Dedifferentiated amniotic fluid mesenchymal stem cell (primary cell): ENCODE results near the gene WWC1.
A peak's percentile ranks its signal among the peaks of the same experiment; 100 is the strongest.

Experiments used
- DNase-seq: peaks from one replicate; pipeline ENCODE4 v3.0.0-alpha.2; 2016; ENCODE audit errors: extremely low spot score

The WWC1 gene

GRCh38 chr5:168438349-168438748 is 146.9 kb downstream of the WWC1 start:
- no peak for DNase-seq

- DNase-seq, result no peak
These were observed 152.1 kb downstream of the WWC1 start for GRCh38 chr5:168443533-168443932.

DNA sequence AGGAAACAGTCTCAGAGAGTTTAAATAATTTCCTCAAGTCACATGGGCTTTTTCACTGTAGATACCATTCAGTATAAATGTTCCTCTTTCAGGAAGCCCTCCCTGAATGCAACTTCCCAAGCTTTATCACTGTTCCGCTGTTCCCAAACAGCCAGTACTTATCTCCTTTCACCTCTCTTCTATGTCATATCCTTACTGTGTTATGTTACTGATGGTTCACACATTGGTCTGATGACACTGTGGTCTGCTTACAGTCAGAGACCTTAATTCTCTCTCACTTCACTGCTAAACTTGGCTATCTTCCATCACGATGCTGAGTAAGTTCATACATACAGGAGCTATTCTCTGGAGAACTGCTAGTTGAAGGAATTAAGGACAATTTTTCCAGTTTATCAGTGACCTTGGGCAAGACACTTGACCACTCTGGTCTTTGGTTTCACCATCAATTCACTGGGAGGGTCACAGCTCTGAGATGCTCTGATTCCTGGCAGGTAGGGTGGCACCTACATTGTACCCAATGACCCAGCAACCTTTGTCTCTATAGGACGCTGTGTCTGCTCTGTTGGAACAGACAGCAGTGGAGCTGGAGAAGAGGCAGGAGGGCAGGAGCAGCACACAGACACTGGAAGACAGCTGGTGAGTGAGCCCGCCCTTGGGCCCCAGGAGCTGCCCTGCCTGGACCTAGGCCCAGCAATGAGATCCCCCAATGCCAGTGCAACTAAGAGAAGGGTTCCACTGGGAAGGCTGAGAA is 152.7 kb downstream of the WWC1 start:
- no peak for DNase-seq

DNA sequence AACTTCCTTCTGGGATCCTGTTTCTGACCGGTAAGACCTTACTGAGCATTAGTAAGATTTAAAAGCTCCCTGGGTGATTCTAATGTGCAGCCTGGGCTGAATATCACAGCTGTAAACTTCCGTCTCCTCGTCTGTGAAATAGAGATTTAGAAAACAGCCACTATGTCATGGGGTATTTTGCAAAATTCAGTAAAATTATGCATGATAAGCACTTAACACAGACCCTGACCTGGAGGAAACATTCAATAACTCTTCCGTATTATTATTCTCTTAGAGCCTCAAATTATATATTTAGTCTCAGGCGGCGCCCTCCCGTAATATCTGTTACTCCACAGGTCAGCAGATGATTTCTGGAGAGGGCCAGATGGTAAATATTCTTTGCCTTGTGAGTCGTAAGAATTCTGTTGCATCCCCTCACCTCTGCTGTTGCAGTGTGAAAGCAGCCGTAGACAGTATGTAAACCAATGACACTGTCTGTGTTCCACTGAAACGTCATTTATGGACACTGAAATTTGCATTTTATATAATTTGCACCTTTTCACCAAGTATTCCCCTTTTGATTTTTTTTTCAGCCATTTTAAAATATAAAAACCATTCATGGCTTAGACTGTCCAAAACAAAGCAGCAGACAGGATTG is 155.7 kb downstream of the WWC1 start:
- no peak for DNase-seq

DNA sequence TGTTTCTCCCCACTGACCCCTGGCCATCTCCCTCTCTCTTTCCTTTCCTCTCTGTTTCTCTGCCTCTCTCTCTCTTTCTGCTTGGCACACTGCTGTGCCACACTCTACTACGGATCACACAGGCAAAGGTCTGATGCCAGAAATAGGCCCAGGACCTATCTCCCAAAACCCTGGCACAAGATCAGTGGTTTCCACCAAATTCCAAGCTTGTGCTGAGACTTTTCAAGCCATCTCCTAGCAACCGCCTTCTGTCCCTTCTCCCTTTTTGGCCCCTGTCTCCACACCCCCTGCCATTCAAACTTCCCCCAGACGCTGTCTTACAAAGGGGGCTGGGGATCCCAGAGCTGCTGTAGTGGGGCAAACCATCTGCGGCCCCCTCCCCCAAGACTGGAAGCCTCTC is 156.4 kb downstream of the WWC1 start:
- DNase-seq, result no peak

- no peak for DNase-seq
These were observed 157.7 kb downstream of the WWC1 start for GRCh38 chr5:168449166-168449565.

DNA sequence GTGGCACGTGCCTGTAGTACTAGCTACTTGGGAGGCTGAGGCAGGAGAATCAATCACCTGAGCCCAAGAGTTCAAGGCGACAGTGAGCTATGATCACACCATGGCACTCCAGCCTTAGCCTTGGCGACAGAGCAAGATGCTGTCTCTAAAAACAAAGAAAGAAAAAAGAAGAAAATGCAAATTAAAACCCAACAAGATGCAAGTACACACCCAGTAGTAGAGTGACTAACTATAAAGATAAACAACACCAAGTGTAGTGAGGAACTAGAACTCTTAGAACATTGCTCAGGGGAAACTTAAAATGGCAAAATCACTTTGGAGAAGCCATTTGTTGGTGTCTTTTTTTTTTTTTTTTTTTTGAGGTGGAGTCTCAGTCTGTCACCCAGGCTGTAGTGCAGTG is 160.1 kb downstream of the WWC1 start:
- DNase-seq, result no peak

- no peak for DNase-seq
These were observed 163.8 kb downstream of the WWC1 start for GRCh38 chr5:168455201-168455600.

- no peak for DNase-seq
These were observed 166.1 kb downstream of the WWC1 start for GRCh38 chr5:168457542-168457941.

DNA sequence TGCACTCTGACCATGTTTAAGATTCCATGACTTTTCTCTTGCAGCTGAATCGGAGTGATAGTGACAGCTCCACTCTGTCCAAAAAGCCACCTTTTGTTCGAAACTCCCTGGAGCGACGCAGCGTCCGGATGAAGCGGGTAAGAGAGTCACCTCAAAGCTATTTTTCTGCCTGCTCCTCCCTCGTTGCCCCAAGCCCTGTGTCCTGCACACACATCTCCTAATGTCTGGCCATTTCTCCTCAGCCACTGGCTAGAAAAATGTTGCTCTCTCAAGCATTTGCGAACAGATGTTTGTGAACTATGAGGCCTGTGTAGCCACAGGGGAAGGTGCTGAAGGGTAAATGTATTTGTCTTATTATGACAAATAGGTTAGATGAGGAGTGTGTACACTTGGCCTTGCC is 169.2 kb downstream of the WWC1 start:
- no peak for DNase-seq

- no peak for DNase-seq
These were observed 171.6 kb downstream of the WWC1 start for GRCh38 chr5:168463081-168463480.

GRCh38 chr5:168464214-168464613 is 172.8 kb downstream of the WWC1 start:
- DNase-seq, result no peak

GRCh38 chr5:168464641-168465040 is 173.2 kb downstream of the WWC1 start:
- no peak for DNase-seq

DNA sequence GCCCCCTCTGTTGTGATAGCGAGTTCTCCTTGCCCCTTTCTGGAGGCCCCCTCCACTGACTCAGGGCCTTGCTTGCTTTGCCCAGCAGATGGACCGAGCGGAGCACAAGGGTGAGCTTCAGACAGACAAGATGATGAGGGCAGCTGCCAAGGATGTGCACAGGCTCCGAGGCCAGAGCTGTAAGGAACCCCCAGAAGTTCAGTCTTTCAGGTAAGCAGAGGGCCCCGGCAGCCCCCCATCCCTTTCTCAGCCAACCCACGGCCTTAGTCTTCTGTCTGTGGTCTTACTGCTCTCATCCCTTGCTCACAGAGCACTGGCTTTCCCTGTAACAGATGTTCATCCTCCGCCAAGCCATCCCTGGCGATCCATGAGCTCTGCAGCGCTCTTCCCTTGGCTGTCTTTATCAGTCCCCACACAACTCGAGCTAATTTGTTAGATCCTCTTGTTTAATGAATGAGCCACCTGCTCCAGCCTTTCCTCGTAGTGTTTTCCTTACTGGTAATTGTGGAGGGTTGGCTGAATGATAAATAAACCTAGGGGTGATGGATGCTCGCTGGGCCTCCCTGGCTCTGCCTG is 176.4 kb downstream of the WWC1 start:
- DNase-seq, result no peak

- DNase-seq, result no peak
These were observed 177.4 kb downstream of the WWC1 start for GRCh38 chr5:168468836-168469235.

GRCh38 chr5:168469816-168470215 is 178.4 kb downstream of the WWC1 start:
- no peak for DNase-seq

DNA sequence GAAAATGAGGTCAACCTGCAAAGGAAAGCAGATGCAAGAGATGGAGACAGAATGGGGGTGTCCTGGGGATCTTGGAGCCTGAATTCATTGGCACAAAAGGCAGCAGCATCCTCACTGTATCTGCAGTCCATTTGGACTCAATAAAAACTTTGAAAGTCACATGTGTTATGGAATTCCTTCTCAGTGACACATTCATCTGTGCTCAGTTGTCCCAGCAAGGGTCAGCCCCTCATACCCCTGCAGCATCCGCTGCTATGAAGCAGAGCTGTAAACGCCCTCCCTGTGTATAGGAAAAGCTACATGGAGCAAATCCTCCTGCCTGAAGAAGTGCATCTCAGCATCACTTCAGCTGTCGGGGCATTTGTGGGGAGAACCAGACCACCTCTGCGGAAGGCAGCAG is 180.3 kb downstream of the WWC1 start:
- DNase-seq, result no peak

DNA sequence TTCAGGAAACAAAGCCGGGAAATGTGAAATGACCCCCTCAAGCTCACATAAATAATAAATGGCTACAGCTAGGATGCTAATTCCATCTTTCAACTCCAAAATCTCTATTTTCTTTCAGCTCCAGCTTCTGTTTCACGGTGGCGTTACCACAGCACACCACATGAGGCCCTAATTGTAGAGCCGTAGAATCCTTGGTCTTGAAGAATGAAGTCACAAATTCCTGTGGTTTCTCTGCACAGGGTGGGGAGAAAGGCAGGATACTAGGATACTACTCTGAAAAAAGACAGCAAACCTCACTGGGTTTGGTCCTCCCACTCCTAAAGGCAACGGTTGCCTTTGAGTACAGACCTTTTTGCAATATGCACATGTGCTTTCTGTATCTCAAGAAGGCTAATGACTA is 180.9 kb downstream of the WWC1 start:
- DNase-seq, result peak; percentile 92

DNA sequence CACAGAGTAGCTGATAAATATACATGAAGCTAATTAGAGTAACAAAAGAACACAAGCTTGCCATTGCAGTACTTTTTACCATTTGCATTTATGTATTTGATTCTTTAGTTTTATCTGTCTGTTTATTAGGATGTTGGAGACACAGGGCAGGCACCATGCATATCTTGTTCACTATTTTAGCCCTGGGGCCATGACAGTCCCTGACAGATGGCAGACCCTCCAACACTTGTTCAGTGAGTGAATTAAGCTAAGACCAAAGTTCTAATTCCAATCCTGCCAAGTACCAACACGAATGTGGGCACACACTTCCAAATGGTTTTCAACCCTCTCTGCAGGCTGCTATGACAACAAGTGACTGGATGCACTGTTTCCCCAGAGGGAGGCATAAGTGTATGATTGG is 182.9 kb downstream of the WWC1 start:
- DNase-seq, result no peak

GRCh38 chr5:168477060-168477459 is 185.6 kb downstream of the WWC1 start:
- DNase-seq, result no peak

- no peak for DNase-seq
These were observed 187.7 kb downstream of the WWC1 start for GRCh38 chr5:168479166-168479565.

- no peak for DNase-seq
These were observed 189.2 kb downstream of the WWC1 start for GRCh38 chr5:168480601-168481000.

DNA sequence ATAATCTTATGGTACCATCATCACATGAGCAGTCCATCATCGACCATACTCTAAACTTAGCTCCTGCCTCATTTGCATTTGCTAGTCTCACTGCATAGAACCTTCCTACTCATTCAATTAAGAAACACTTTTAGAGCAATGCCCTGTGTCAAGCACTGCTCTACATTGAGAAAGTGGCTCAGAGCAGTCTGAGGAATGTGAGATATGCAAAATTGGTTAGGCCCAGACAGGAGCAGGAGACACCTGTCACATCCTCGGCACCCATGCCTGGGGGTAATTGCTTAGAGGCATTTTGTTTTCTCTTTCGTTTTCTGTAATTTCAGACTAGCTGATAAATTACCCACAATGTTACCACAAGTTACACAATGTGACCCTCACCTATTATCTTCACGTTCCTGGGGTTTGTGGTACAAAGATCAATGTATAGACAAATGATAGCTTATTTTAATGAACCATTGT is 189.9 kb downstream of the WWC1 start:
- DNase-seq, result no peak
